ENCODE results near the gene TPM4.
"Not testable (repeated sequence)": the region's sequence is repeated elsewhere in the genome, so short reads cannot be mapped to it uniquely, and the experiment has no call there.

Gene TPM4

GRCh38 chr19:16073481-16073880, 2.8 kb upstream of the TPM4 start:
- DNase-seq (ENCODE audit: insufficient read length, low spot score): no peak
- FAIRE-seq: no peak
- no peak for TF ChIP-seq POLR2A (IDR thresholded peaks at IDR 0.05; ENCODE audit: low read depth, low read length)

GRCh38 chr19:16073988-16074387, 2.3 kb upstream of the TPM4 start:
- no peak for TF ChIP-seq POLR2A (IDR thresholded peaks at IDR 0.05; ENCODE audit: low read depth, low read length)
- DNase-seq (ENCODE audit: insufficient read length, low spot score) (no peak), FAIRE-seq (no peak)

GRCh38 chr19:16074488-16075365, 1.6 kb upstream of the TPM4 start:
- DNase-seq (ENCODE audit: insufficient read length, low spot score) (no peak), FAIRE-seq (no peak)
- TF ChIP-seq POLR2A (IDR thresholded peaks at IDR 0.05; ENCODE audit: low read depth, low read length): no peak

GRCh38 chr19:16075430-16076153, 703 bp upstream of the TPM4 start:
- FAIRE-seq: no peak
- TF ChIP-seq POLR2A (IDR thresholded peaks at IDR 0.05; ENCODE audit: low read depth, low read length): no peak
- DNase-seq (ENCODE audit: insufficient read length, low spot score): no peak

GRCh38 chr19:16076958-16077611, 790 bp downstream of the TPM4 start:
- FAIRE-seq: no peak
- DNase-seq (ENCODE audit: insufficient read length, low spot score): no peak
- 0 out of 2 replicates have a peak, but pooled peaks have one; percentile 18 for TF ChIP-seq POLR2A (IDR thresholded peaks at IDR 0.05; ENCODE audit: low read depth, low read length)

GRCh38 chr19:16077984-16078758, 1.9 kb downstream of the TPM4 start:
- FAIRE-seq: no peak
- no peak for DNase-seq (ENCODE audit: insufficient read length, low spot score)
- no peak for TF ChIP-seq POLR2A (IDR thresholded peaks at IDR 0.05; ENCODE audit: low read depth, low read length)

- FAIRE-seq: no peak
These were observed 2.7 kb downstream of the TPM4 start for GRCh38 chr19:16078759-16079707.

GRCh38 chr19:16084067-16084685, 7.9 kb downstream of the TPM4 start:
- TF ChIP-seq POLR2A (IDR thresholded peaks at IDR 0.05; ENCODE audit: low read depth, low read length): no peak
- DNase-seq (ENCODE audit: insufficient read length, low spot score): no peak
- no peak for FAIRE-seq

More at GRCh38 chr19:16078759-16079707, 2.7 kb downstream of the TPM4 start:
- TF ChIP-seq POLR2A (IDR thresholded peaks at IDR 0.05; ENCODE audit: low read depth, low read length): no peak
- peak; percentile 60 for DNase-seq (ENCODE audit: insufficient read length, low spot score)

GRCh38 chr19:16085115-16085514, 8.8 kb downstream of the TPM4 start:
- TF ChIP-seq POLR2A (IDR thresholded peaks at IDR 0.05; ENCODE audit: low read depth, low read length): no peak
- no peak for DNase-seq (ENCODE audit: insufficient read length, low spot score)

GRCh38 chr19:16087404-16087803, 11.1 kb downstream of the TPM4 start:
- not testable (repeated sequence) for FAIRE-seq; DNase-seq (ENCODE audit: insufficient read length, low spot score)

More at GRCh38 chr19:16085115-16085514, 8.8 kb downstream of the TPM4 start:
- FAIRE-seq: no peak

GRCh38 chr19:16087940-16088339, 11.6 kb downstream of the TPM4 start:
- no peak for DNase-seq (ENCODE audit: insufficient read length, low spot score)
- no peak for FAIRE-seq
- no peak for TF ChIP-seq POLR2A (IDR thresholded peaks at IDR 0.05; ENCODE audit: low read depth, low read length)

GRCh38 chr19:16088351-16089009, 12.2 kb downstream of the TPM4 start:
- TF ChIP-seq POLR2A (IDR thresholded peaks at IDR 0.05; ENCODE audit: low read depth, low read length): no peak
- FAIRE-seq (no peak), DNase-seq (ENCODE audit: insufficient read length, low spot score) (no peak)

Data from H54 (cell line).